ENCODE data around the gene SEMA3F.

The SEMA3F gene

GRCh38 chr3:50153782-50154475 is 1.2 kb upstream of the SEMA3F start:
- H2BK12ac ChIP-seq (ENCODE audit: low read length in 2 of 2): peak overlapping the region in 1 of 2 experiments; percentile 37
- no peak overlapping the region for H3K9ac ChIP-seq (ENCODE audit: low read length)
- no peak overlapping the region for H2BK5ac ChIP-seq (ENCODE audit: low read depth, low read length, poor library complexity, severe bottlenecking)
- H2AFZ ChIP-seq (ENCODE audit: low read depth, low read length): no peak overlapping the region
- H3K18ac ChIP-seq (ENCODE audit: low read depth in 1 of 2, low read length in 2 of 2): peak overlapping the region in 1 of 2 experiments; percentile 9
- no peak overlapping the region for H3K4me2 ChIP-seq (ENCODE audit: low read length, poor library complexity, severe bottlenecking)
- no peaks in the 10 kb centered on the region for H3K36me3 ChIP-seq (ENCODE audit: control insufficient read depth in 1 of 2, insufficient read depth in 2 of 2, low read depth in 1 of 2, low read length in 2 of 2)
- H3K4ac ChIP-seq (ENCODE audit: low read depth in 1 of 2, low read length in 2 of 2): no peak overlapping the region
- peaks cover 3% of the 10 kb centered on the region for H3K79me1 ChIP-seq (replicated peaks; ENCODE audit: low read length, poor library complexity, severe bottlenecking)
- H4K8ac ChIP-seq (ENCODE audit: low read length): no peak overlapping the region
- peak overlapping the region in 1 of 2 experiments; percentile 84 for H3K14ac ChIP-seq (ENCODE audit: low read length in 2 of 2)
- WGBS: 62% methylated on average over 9 of the region's 9 CpGs
- H2BK120ac ChIP-seq (ENCODE audit: low read depth, low read length): no peak overlapping the region
- H3K23ac ChIP-seq (ENCODE audit: low read length in 2 of 2): no peak overlapping the region
- no peak for DNase-seq
- peak overlapping the region; percentile 30 for H2BK15ac ChIP-seq (ENCODE audit: low read depth, poor library complexity, severe bottlenecking)
- H3K27me3 ChIP-seq (ENCODE audit: control insufficient read depth in 1 of 2, insufficient read depth in 1 of 2, low read length in 2 of 2): peaks cover 37 to 54% of the 10 kb centered on the region in 2 experiments
- peaks cover 36% of the 10 kb centered on the region for H3K4me1 ChIP-seq (ENCODE audit: control insufficient read depth, insufficient read depth, low read depth, low read length)
- H3K27ac ChIP-seq (ENCODE audit: low read length, poor library complexity, severe bottlenecking): no peak overlapping the region
- no peak overlapping the region for H3K4me3 ChIP-seq (ENCODE audit: insufficient read depth in 1 of 2, low read depth in 1 of 2, low read length in 2 of 2)
- no peak overlapping the region for H2AK5ac ChIP-seq (ENCODE audit: low read length, severe bottlenecking)
- peak overlapping the region; percentile 29 for H4K91ac ChIP-seq (ENCODE audit: low read length)
- no peaks in the 10 kb centered on the region for H3K9me3 ChIP-seq (ENCODE audit: control insufficient read depth, low read length)

- peaks cover 37 to 57% of the 10 kb centered on the region in 2 experiments for H3K27me3 ChIP-seq (ENCODE audit: control insufficient read depth in 1 of 2, insufficient read depth in 1 of 2, low read length in 2 of 2)
- peak overlapping the region; percentile 66 for H3K4me2 ChIP-seq (ENCODE audit: low read length, poor library complexity, severe bottlenecking)
- H4K8ac ChIP-seq (ENCODE audit: low read length): no peak overlapping the region
- H2AFZ ChIP-seq (ENCODE audit: low read depth, low read length): no peak overlapping the region
- peaks cover 36% of the 10 kb centered on the region for H3K4me1 ChIP-seq (ENCODE audit: control insufficient read depth, insufficient read depth, low read depth, low read length)
- peak overlapping the region in 1 of 2 experiments; percentile 39 for H3K4me3 ChIP-seq (ENCODE audit: insufficient read depth in 1 of 2, low read depth in 1 of 2, low read length in 2 of 2)
- no peak overlapping the region for H2BK5ac ChIP-seq (ENCODE audit: low read depth, low read length, poor library complexity, severe bottlenecking)
- no peak overlapping the region for H3K4ac ChIP-seq (ENCODE audit: low read depth in 1 of 2, low read length in 2 of 2)
- no peak overlapping the region for H2BK120ac ChIP-seq (ENCODE audit: low read depth, low read length)
- H3K23ac ChIP-seq (ENCODE audit: low read length in 2 of 2): no peak overlapping the region
- no peak overlapping the region for H3K9ac ChIP-seq (ENCODE audit: low read length)
- H3K27ac ChIP-seq (ENCODE audit: low read length, poor library complexity, severe bottlenecking): no peak overlapping the region
- H3K9me3 ChIP-seq (ENCODE audit: control insufficient read depth, low read length): no peaks in the 10 kb centered on the region
- DNase-seq: no peak
- H2BK15ac ChIP-seq (ENCODE audit: low read depth, poor library complexity, severe bottlenecking): peak overlapping the region; percentile 30
- peak overlapping the region in 1 of 2 experiments; percentile 84 for H3K14ac ChIP-seq (ENCODE audit: low read length in 2 of 2)
- peaks cover 3% of the 10 kb centered on the region for H3K79me1 ChIP-seq (replicated peaks; ENCODE audit: low read length, poor library complexity, severe bottlenecking)
- no peak overlapping the region for H2AK5ac ChIP-seq (ENCODE audit: low read length, severe bottlenecking)
- peaks cover 0 to 1% of the 10 kb centered on the region in 2 experiments for H3K36me3 ChIP-seq (ENCODE audit: control insufficient read depth in 1 of 2, insufficient read depth in 2 of 2, low read depth in 1 of 2, low read length in 2 of 2)
- 6% methylated on average over 20 of the region's 34 CpGs for WGBS
- H2BK12ac ChIP-seq (ENCODE audit: low read length in 2 of 2): peak overlapping the region in 1 of 2 experiments; percentile 37
- peak overlapping the region; percentile 18 for H4K91ac ChIP-seq (ENCODE audit: low read length)
- peak overlapping the region; percentile 9 to 52 for H3K18ac ChIP-seq (ENCODE audit: low read depth in 1 of 2, low read length in 2 of 2)
Observed at GRCh38 chr3:50154476-50154839, 666 bp upstream of the SEMA3F start.

GRCh38 chr3:50155491-50155878 is 361 bp downstream of the SEMA3F start:
- H2BK5ac ChIP-seq (ENCODE audit: low read depth, low read length, poor library complexity, severe bottlenecking): no peak overlapping the region
- peak overlapping the region in 1 of 2 experiments; percentile 21 for H2BK12ac ChIP-seq (ENCODE audit: low read length in 2 of 2)
- H2BK120ac ChIP-seq (ENCODE audit: low read depth, low read length): no peak overlapping the region
- H2AFZ ChIP-seq (ENCODE audit: low read depth, low read length): no peak overlapping the region
- H4K91ac ChIP-seq (ENCODE audit: low read length): peak overlapping the region; percentile 39
- peak overlapping the region; percentile 46 to 64 for H3K4me3 ChIP-seq (ENCODE audit: insufficient read depth in 1 of 2, low read depth in 1 of 2, low read length in 2 of 2)
- WGBS: under 1% methylated on average over 35 of the region's 37 CpGs
- H3K4ac ChIP-seq (ENCODE audit: low read depth in 1 of 2, low read length in 2 of 2): peak overlapping the region in 1 of 2 experiments; percentile 57
- H3K27me3 ChIP-seq (ENCODE audit: control insufficient read depth in 1 of 2, insufficient read depth in 1 of 2, low read length in 2 of 2): peaks cover 42 to 60% of the 10 kb centered on the region in 2 experiments
- peaks cover 0 to 11% of the 10 kb centered on the region in 2 experiments for H3K36me3 ChIP-seq (ENCODE audit: control insufficient read depth in 1 of 2, insufficient read depth in 2 of 2, low read depth in 1 of 2, low read length in 2 of 2)
- no peak overlapping the region for H2BK15ac ChIP-seq (ENCODE audit: low read depth, poor library complexity, severe bottlenecking)
- peak overlapping the region; percentile 64 for H3K4me2 ChIP-seq (ENCODE audit: low read length, poor library complexity, severe bottlenecking)
- H3K9me3 ChIP-seq (ENCODE audit: control insufficient read depth, low read length): no peaks in the 10 kb centered on the region
- no peak for DNase-seq
- no peak overlapping the region for H3K9ac ChIP-seq (ENCODE audit: low read length)
- peaks cover 41% of the 10 kb centered on the region for H3K4me1 ChIP-seq (ENCODE audit: control insufficient read depth, insufficient read depth, low read depth, low read length)
- peaks cover 3% of the 10 kb centered on the region for H3K79me1 ChIP-seq (replicated peaks; ENCODE audit: low read length, poor library complexity, severe bottlenecking)
- peak overlapping the region in 1 of 2 experiments; percentile 36 for H3K23ac ChIP-seq (ENCODE audit: low read length in 2 of 2)
- H3K14ac ChIP-seq (ENCODE audit: low read length in 2 of 2): no peak overlapping the region
- no peak overlapping the region for H4K8ac ChIP-seq (ENCODE audit: low read length)
- no peak overlapping the region for H3K27ac ChIP-seq (ENCODE audit: low read length, poor library complexity, severe bottlenecking)
- no peak overlapping the region for H2AK5ac ChIP-seq (ENCODE audit: low read length, severe bottlenecking)
- peak overlapping the region; percentile 12 to 50 for H3K18ac ChIP-seq (ENCODE audit: low read depth in 1 of 2, low read length in 2 of 2)

- peak overlapping the region in 1 of 2 experiments; percentile 57 for H3K4ac ChIP-seq (ENCODE audit: low read depth in 1 of 2, low read length in 2 of 2)
- H2AK5ac ChIP-seq (ENCODE audit: low read length, severe bottlenecking): no peak overlapping the region
- H2AFZ ChIP-seq (ENCODE audit: low read depth, low read length): no peak overlapping the region
- no peak overlapping the region for H4K8ac ChIP-seq (ENCODE audit: low read length)
- H3K4me2 ChIP-seq (ENCODE audit: low read length, poor library complexity, severe bottlenecking): peak overlapping the region; percentile 64
- peak overlapping the region in 1 of 2 experiments; percentile 21 for H2BK12ac ChIP-seq (ENCODE audit: low read length in 2 of 2)
- 9% methylated on average over 13 of the region's 13 CpGs for WGBS
- no peak overlapping the region for H3K9ac ChIP-seq (ENCODE audit: low read length)
- peaks cover 3% of the 10 kb centered on the region for H3K79me1 ChIP-seq (replicated peaks; ENCODE audit: low read length, poor library complexity, severe bottlenecking)
- H4K91ac ChIP-seq (ENCODE audit: low read length): no peak overlapping the region
- no peak overlapping the region for H2BK120ac ChIP-seq (ENCODE audit: low read depth, low read length)
- H3K27ac ChIP-seq (ENCODE audit: low read length, poor library complexity, severe bottlenecking): no peak overlapping the region
- H3K9me3 ChIP-seq (ENCODE audit: control insufficient read depth, low read length): no peaks in the 10 kb centered on the region
- H3K14ac ChIP-seq (ENCODE audit: low read length in 2 of 2): no peak overlapping the region
- peak overlapping the region in 1 of 2 experiments; percentile 50 for H3K18ac ChIP-seq (ENCODE audit: low read depth in 1 of 2, low read length in 2 of 2)
- H3K23ac ChIP-seq (ENCODE audit: low read length in 2 of 2): peak overlapping the region in 1 of 2 experiments; percentile 51
- H3K4me1 ChIP-seq (ENCODE audit: control insufficient read depth, insufficient read depth, low read depth, low read length): peaks cover 41% of the 10 kb centered on the region
- no peak overlapping the region for H2BK15ac ChIP-seq (ENCODE audit: low read depth, poor library complexity, severe bottlenecking)
- H3K36me3 ChIP-seq (ENCODE audit: control insufficient read depth in 1 of 2, insufficient read depth in 2 of 2, low read depth in 1 of 2, low read length in 2 of 2): peaks cover 0 to 13% of the 10 kb centered on the region in 2 experiments
- H2BK5ac ChIP-seq (ENCODE audit: low read depth, low read length, poor library complexity, severe bottlenecking): no peak overlapping the region
- H3K27me3 ChIP-seq (ENCODE audit: control insufficient read depth in 1 of 2, insufficient read depth in 1 of 2, low read length in 2 of 2): peaks cover 43 to 60% of the 10 kb centered on the region in 2 experiments
- peak; percentile 28 for DNase-seq
- H3K4me3 ChIP-seq (ENCODE audit: insufficient read depth in 1 of 2, low read depth in 1 of 2, low read length in 2 of 2): peak overlapping the region; percentile 46 to 64
Observed at GRCh38 chr3:50155891-50156290, 767 bp downstream of the SEMA3F start.
